ENCODE data around the gene FBXO24.
"Not testable (repeated sequence)": the region's sequence is repeated elsewhere in the genome, so short reads cannot be mapped to it uniquely, and the experiment has no call there.

Gene FBXO24, protein sequence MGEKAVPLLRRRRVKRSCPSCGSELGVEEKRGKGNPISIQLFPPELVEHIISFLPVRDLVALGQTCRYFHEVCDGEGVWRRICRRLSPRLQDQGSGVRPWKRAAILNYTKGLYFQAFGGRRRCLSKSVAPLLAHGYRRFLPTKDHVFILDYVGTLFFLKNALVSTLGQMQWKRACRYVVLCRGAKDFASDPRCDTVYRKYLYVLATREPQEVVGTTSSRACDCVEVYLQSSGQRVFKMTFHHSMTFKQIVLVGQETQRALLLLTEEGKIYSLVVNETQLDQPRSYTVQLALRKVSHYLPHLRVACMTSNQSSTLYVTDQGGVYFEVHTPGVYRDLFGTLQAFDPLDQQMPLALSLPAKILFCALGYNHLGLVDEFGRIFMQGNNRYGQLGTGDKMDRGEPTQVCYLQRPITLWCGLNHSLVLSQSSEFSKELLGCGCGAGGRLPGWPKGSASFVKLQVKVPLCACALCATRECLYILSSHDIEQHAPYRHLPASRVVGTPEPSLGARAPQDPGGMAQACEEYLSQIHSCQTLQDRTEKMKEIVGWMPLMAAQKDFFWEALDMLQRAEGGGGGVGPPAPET

DNA sequence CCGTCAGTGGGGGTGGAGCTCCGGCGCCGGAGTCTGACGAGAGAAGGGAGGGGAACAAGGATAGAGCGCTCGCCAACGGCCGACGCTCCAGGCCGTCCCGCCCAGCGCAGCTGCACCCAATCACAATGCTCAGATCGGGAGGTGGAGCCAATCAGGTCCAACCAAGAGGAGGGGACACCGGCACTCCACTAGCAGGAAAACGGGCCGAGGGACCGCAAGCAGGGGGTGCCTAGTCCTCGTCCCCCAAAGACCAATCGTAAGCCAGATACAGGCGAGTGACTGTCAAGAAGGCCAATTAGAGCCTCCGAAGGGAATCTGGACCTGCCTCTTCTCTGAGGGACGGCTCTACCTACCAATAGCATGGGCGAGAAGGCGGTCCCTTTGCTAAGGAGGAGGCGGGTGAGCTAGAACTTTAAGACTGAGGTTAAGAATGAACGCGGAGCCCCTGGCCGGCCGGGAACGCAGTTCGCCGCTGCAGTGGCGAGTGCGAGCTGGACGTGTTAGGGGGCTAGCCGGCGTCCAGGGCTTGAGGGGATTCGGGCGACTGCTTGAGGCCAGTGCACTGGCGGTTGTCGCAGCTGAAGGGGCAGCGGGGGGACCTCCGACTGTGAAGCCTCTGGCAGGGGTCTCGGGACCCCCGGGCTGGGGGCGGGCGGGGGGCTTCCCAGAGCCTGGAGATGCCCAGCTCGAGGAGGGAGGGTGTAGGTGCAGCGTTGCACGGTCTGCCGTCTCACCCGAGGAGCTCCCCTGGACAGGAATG lies at the start of gene FBXO24:
TSS of gene FBXO24 (plus strand) at position 63 of the 760 bp plus-strand sequence. CDS start at position 361, 298 bp downstream.
- peak; percentile 100 for DNase-seq (ENCODE audit: low read depth, low spot score)
- peak within 1 kb of the TSS; percentile 92 for H3K4me3 ChIP-seq (ENCODE audit: low read depth, low read length)
- ChIA-PET CTCF (interaction anchor here (0.6 to 13.2 kb wide), 18 partner anchors 10 to 156 kb away, joined by 3 to 138 read pairs (median 5); partner anchors contain the start of genes MOSPD3, PCOLCE and POP7), POLR2A (interaction anchor here (0.6 to 3.8 kb wide), 25 partner anchors 8 to 300 kb away, joined by 3 to 48 read pairs (median 5); partner anchors contain the start of genes GNB2, MOSPD3, PCOLCE and POP7)
- no peak for TF ChIP-seq CTCF (IDR thresholded peaks at IDR 0.05; ENCODE audit: insufficient read depth, low read length, missing control alignments)

DNA sequence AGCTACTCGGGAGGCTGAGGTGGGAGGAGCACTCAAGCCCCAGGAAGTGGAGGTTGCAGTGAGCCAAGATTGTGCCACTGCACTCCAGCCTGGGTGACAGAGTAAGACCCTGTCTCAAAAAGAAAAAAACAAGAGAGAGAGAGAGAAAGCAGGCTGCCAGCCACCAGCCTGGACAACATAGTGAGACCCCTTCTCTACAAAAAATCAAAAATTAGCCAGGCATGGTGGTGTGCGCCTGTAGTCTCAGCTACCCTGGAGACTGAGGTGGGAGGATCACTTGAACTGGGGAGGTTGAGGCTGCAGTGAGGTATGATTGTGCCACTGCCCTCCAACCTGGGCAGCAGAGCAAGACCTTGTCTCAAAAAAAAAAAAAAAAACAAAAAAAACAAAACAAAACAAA lies 49.4 kb upstream of the FBXO24 start:
- ChIA-PET CTCF (interaction anchor here (22.1 kb wide), 1 partner anchor 24 kb away, joined by 396 read pairs; no protein-coding TSS in a partner anchor), POLR2A (interaction anchor here (1.2 kb wide), 1 partner anchor 36 kb away, joined by 4 read pairs; no protein-coding TSS in a partner anchor)
- H3K4me3 ChIP-seq (ENCODE audit: low read depth, low read length); DNase-seq (ENCODE audit: low read depth, low spot score): not testable (repeated sequence)

- H3K4me3 ChIP-seq (ENCODE audit: low read depth, low read length), result peak overlapping the region; percentile 54
- ChIA-PET CTCF (interaction anchor here (1.4 to 22.1 kb wide), 4 partner anchors 22 to 153 kb away, joined by 3 to 396 read pairs (median 4); no protein-coding TSS in a partner anchor), POLR2A (interaction anchor here (1.4 kb wide), 1 partner anchor 110 kb away, joined by 4 read pairs; the partner anchor contains the start of gene ZCWPW1)
- no peak for DNase-seq (ENCODE audit: low read depth, low spot score)
- TF ChIP-seq CTCF (IDR thresholded peaks at IDR 0.05; ENCODE audit: insufficient read depth, low read length, missing control alignments), result no peak
These were observed 47.8 kb upstream of the FBXO24 start for GRCh38 chr7:100538348-100538653.

DNA sequence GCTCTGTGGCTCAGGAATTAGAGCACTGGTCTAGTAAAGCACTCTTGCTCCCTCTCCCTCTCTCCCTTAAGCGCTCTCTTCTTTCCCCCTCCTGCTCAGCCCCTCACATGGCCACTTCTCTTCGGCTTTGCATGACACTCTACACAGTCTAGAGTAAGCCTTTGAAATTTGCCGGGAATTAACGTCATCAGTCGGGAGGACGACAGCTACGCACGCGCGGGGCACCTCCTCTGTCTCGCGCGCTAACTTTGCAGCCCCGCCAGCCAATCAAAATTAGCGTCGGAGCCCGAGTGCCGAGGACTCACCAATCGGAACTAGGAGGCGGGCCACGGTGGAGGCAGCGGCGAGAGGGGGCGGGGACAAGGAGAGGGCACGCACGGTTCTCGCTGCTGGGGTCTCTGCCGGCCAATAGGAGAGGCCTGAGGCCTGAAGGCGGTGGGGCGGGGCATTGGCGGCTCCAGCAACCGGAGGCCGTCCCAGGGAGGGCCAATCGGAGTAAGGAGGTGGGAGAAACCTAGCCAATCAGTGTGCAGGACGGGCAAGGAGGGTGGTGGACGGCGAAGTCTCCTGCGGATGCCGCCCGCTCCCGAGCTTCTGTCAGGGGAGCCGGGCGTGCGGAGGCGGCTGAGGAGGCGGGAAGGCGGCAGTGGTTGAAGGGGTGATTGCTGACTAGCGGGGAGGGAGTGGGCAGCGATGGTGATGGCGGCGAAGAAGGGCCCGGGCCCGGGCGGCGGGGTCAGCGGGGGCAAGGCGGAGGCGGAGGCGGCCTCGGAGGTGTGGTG lies 47.3 kb upstream of the FBXO24 start, which contains the start of gene AGFG2:
TSS of gene AGFG2 (plus strand) at position 550 of the 782 bp plus-strand sequence. CDS start at position 694, 144 bp downstream.
- DNase-seq (ENCODE audit: low read depth, low spot score), result peak; percentile 92
- POLR2A ChIA-PET, result interaction anchor here (0.8 to 1.4 kb wide), 3 partner anchors 11 to 111 kb away, joined by 3 to 4 read pairs (median 4); partner anchors contain the start of gene ZCWPW1
- TF ChIP-seq CTCF (IDR thresholded peaks at IDR 0.05; ENCODE audit: insufficient read depth, low read length, missing control alignments), result no peak
- peak within 1 kb of the TSS; percentile 79 for H3K4me3 ChIP-seq (ENCODE audit: low read depth, low read length)
- CTCF ChIA-PET, result interaction anchor here (1.0 to 22.1 kb wide), 7 partner anchors 22 to 152 kb away, joined by 3 to 396 read pairs (median 4); partner anchors contain the start of gene NYAP1

DNA sequence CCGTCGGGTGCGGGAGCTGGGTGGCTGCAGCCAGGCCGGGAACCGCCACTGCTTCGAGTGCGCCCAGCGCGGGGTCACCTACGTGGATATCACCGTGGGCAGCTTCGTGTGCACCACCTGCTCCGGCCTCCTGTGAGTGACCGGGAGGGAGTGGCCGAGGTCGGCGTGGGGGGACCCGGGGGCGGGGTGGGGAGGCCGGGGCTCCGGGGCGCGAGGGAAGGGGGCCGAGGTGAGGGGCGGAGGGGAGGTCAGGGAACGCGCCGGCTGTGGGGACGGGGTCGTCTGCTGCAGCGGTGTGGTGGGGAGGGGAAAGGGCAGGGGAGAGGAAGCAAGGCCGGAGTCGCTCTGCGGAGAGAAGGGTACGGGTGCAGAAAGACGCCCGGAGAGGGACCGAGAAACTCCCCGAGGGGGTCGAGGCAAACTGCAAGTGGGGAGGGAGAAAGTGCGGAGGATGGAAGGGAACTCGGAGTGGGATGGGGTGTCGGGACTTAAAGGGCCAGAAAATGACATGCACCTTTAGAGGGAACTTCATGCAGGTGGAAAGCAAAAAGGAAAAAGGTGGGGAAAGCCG lies 46.6 kb upstream of the FBXO24 start:
- H3K4me3 ChIP-seq (ENCODE audit: low read depth, low read length), result peak overlapping the region; percentile 79
- no peak for DNase-seq (ENCODE audit: low read depth, low spot score)
- ChIA-PET CTCF (interaction anchor here (1.0 to 22.1 kb wide), 6 partner anchors 22 to 152 kb away, joined by 3 to 396 read pairs (median 4); partner anchors contain the start of gene NYAP1), POLR2A (interaction anchor here (0.8 to 1.4 kb wide), 3 partner anchors 12 to 111 kb away, joined by 3 to 4 read pairs (median 4); partner anchors contain the start of gene ZCWPW1)
- no peak for TF ChIP-seq CTCF (IDR thresholded peaks at IDR 0.05; ENCODE audit: insufficient read depth, low read length, missing control alignments)

Data from AG04449 (cell line).